ENCODE measurements around the gene AKAP9.
"Not testable (repeated sequence)": the region's sequence is repeated elsewhere in the genome, so short reads cannot be mapped to it uniquely, and the experiment has no call there.

The AKAP9 gene

DNA sequence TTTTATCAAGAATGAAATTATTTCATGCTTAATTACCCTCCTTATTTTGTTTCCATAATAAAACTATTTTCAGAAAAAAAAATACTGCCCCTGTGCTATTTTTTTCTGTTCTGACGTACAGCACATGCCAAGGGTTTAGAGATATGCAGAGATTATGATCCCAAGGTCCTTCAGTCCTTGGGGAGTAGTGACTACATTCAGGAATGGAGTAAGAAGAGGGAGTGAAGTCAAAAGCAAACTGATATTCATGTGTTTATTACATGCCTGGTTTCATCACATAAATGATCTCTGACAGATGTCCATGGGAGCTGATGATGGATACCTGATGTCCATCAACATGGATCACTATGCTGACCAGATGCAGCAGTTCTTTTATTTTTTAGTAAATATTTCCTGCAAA is 17.2 kb downstream of the AKAP9 start:
- Mint-ChIP-seq H3K36me3 (ENCODE audit: low read depth) (no peaks in the 10 kb centered on the region), H3K27me3 (ENCODE audit: low read depth) (no peaks in the 10 kb centered on the region), H3K4me1 (ENCODE audit: low read depth) (peaks cover 6% of the 10 kb centered on the region), H3K27ac (no peak overlapping the region), H3K4me3 (no peak overlapping the region), H3K9me3 (no peaks in the 10 kb centered on the region)
- DNase-seq (ENCODE audit: low spot score) = no peak

DNA sequence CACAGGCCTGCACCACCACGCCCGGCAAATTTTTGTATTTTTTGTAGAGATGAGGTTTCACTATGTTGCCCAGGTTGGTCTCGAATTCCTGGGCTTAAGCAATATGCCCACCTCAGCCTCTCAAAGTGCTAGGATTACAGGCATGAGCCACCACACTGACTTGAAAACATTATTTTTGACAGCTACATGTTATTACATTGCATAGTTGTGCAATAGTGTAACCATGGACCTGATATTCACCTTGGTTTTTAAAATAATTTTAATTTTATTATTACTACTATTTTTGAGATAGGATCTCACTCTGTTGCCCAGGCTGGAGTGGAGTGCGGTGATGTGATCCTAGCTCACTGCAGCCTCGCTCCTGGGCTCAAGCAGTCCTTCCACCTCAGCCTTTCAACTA is 18.4 kb downstream of the AKAP9 start:
- no peak overlapping the region for H3K4me3 Mint-ChIP-seq
- H3K27ac Mint-ChIP-seq = no peak overlapping the region
- no peaks in the 10 kb centered on the region for H3K9me3 Mint-ChIP-seq
- peaks cover 3% of the 10 kb centered on the region for H3K4me1 Mint-ChIP-seq (ENCODE audit: low read depth)
- DNase-seq (ENCODE audit: low spot score) = no peak
- no peaks in the 10 kb centered on the region for H3K36me3 Mint-ChIP-seq (ENCODE audit: low read depth)
- no peaks in the 10 kb centered on the region for H3K27me3 Mint-ChIP-seq (ENCODE audit: low read depth)

DNA sequence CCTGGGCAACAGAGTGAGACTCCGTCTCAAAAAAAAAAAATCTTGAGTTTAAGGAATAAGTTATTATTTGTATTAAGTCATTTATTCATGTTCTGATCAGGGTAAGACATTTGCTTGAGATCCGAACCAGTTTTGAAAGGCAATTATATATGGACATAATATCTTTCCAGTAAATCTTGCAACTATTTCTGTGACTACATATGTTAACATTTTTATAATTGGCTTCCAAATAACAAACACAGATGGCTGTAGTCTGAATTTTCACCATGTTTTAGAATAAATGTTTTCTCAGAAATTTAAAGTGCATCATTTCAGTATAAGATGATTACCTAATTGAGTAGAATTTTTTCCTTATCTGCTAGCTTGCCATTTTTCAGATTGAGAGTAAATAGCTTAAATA is 21.2 kb downstream of the AKAP9 start:
- H3K27me3 Mint-ChIP-seq (ENCODE audit: low read depth) = no peaks in the 10 kb centered on the region
- no peak overlapping the region for H3K4me3 Mint-ChIP-seq
- H3K27ac Mint-ChIP-seq = no peak overlapping the region
- H3K4me1 Mint-ChIP-seq (ENCODE audit: low read depth) = peaks cover 2% of the 10 kb centered on the region
- H3K9me3 Mint-ChIP-seq = no peaks in the 10 kb centered on the region
- no peaks in the 10 kb centered on the region for H3K36me3 Mint-ChIP-seq (ENCODE audit: low read depth)
- no peak for DNase-seq (ENCODE audit: low spot score)

DNA sequence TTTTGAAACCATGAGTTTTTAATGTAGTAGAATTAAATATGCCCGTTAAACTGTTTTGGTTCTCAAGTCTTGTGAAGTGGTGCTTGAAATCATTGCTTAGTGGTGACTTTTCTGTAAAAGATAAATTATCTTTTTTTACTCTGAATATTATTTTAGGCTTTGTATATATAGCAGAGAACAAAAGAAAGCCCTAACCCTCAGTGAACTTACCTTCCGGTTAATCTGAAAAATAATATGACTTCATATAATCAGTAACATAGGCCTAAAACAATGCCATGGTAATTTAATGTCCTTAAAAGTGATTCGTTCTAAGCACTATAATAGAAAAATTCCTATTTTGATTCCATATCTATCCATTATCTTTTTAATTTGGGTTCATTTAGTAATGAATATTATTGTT is 21.8 kb downstream of the AKAP9 start:
- Mint-ChIP-seq H3K4me3 (no peak overlapping the region), H3K27ac (no peak overlapping the region), H3K9me3 (no peaks in the 10 kb centered on the region), H3K4me1 (ENCODE audit: low read depth) (peaks cover 2% of the 10 kb centered on the region), H3K27me3 (ENCODE audit: low read depth) (no peaks in the 10 kb centered on the region), H3K36me3 (ENCODE audit: low read depth) (no peaks in the 10 kb centered on the region)
- no peak for DNase-seq (ENCODE audit: low spot score)

DNA sequence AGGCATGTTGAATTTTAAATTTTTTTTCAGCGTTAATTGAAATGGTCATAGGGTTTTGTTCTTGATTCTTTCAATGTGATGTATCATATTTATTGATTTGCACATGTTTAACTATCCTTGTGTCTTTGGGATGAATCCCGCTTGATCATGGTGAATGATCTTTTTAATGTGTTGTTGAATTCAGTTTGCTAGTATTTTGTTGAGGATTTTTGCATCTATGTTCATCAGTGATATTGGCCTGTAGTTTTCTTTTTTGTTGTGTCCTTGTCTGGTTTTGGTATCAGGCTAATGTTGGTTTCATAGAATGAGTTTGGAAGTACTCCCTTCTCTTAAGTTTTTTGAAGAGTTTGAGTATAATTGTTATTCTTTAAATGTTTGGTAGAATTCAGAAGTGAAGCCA is 26.9 kb downstream of the AKAP9 start:
- not testable (repeated sequence) for H3K4me1 Mint-ChIP-seq (ENCODE audit: low read depth); H3K36me3 Mint-ChIP-seq (ENCODE audit: low read depth); DNase-seq (ENCODE audit: low spot score); H3K9me3 Mint-ChIP-seq; H3K27ac Mint-ChIP-seq; H3K27me3 Mint-ChIP-seq (ENCODE audit: low read depth); H3K4me3 Mint-ChIP-seq

DNA sequence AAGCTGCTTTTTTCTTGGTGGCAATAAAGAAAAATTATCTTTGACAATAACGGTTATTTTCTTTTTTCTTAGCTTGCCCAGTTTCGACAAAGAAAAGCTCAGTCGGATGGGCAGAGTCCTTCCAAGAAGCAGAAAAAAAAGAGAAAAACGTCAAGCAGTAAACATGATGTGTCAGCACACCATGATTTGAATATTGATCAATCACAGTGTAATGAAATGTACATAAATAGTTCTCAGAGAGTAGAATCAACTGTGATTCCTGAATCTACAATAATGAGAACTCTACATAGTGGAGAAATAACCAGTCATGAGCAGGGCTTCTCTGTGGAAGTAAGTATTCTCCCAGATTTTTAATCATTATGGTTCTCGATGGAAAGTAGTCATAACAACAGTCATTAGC is 33.0 kb downstream of the AKAP9 start:
- Mint-ChIP-seq H3K27ac (no peak overlapping the region), H3K27me3 (ENCODE audit: low read depth) (no peaks in the 10 kb centered on the region)

DNA sequence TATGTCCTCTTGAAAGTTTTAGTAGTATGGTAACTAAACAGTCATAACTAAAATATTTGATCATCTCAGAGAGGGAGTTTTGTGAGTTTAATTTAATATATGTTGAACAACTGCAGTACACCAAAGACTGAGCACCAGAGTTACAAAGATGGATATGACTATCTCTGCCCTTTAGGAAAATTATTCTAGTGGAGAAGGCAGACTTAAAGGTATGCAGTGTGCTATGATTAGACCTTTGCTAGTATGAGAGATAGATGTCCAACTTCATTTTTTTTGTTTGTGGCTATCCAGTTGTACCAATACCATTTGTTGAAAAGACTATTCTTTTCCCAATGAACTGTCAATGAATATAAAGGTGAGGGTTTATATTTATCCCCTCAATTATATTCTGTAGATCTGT is 33.4 kb downstream of the AKAP9 start:
- no peaks in the 10 kb centered on the region for H3K27me3 Mint-ChIP-seq (ENCODE audit: low read depth)
- peaks cover 5% of the 10 kb centered on the region for H3K36me3 Mint-ChIP-seq (ENCODE audit: low read depth)
- H3K4me3 Mint-ChIP-seq = no peak overlapping the region
- no peak for DNase-seq (ENCODE audit: low spot score)
- no peak overlapping the region for H3K27ac Mint-ChIP-seq
- peaks cover 2% of the 10 kb centered on the region for H3K4me1 Mint-ChIP-seq (ENCODE audit: low read depth)
- no peaks in the 10 kb centered on the region for H3K9me3 Mint-ChIP-seq

More for the DNA sequence above, 33.0 kb downstream of the AKAP9 start:
- DNase-seq (ENCODE audit: low spot score) = no peak
- Mint-ChIP-seq H3K9me3 (no peaks in the 10 kb centered on the region), H3K4me3 (no peak overlapping the region), H3K36me3 (ENCODE audit: low read depth) (peaks cover 5% of the 10 kb centered on the region), H3K4me1 (ENCODE audit: low read depth) (peaks cover 2% of the 10 kb centered on the region)

DNA sequence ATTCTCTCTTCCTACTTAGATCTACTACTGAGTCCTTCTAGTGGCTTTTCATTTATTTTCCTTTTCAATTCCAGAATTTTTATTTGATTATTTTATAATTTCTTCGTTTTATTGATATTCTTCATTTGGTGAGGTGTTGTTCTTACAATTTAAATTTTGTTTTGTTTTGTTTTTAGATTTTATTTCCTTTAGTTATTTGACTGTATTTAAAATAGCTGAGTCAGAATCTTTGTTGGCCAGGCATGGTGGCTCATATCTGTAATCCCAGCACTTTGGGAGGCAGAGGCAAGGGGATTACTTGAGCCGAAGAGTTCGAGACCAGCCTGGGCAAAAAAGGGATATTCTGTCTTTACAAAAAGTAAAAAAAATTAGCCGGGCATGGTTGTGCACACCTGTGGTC is 36.1 kb downstream of the AKAP9 start:
- H3K4me3 Mint-ChIP-seq = no peak overlapping the region
- no peaks in the 10 kb centered on the region for H3K9me3 Mint-ChIP-seq
- peaks cover 11% of the 10 kb centered on the region for H3K36me3 Mint-ChIP-seq (ENCODE audit: low read depth)
- no peak overlapping the region for H3K27ac Mint-ChIP-seq
- peaks cover 2% of the 10 kb centered on the region for H3K4me1 Mint-ChIP-seq (ENCODE audit: low read depth)
- H3K27me3 Mint-ChIP-seq (ENCODE audit: low read depth) = no peaks in the 10 kb centered on the region
- no peak for DNase-seq (ENCODE audit: low spot score)

DNA sequence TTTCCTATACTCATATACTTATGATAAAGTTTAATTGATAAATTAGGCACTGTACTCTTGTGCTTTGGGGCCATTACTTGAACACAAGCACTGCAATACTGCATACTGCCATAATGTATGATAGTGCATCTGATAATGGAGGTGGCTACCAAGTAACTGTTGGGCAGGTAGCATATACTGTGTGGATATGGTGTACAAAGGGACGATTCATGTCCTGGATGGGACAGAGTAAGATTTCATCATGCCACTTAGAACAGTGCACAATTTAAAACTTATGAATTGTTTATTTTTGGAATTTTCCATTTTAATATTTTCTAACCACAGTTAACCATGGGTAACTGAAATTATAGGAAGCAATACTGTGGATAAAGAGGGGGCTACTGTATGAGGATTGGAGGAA is 38.9 kb downstream of the AKAP9 start:
- no peak for DNase-seq (ENCODE audit: low spot score)
- H3K9me3 Mint-ChIP-seq = peaks cover 18% of the 10 kb centered on the region
- no peak overlapping the region for H3K27ac Mint-ChIP-seq
- no peaks in the 10 kb centered on the region for H3K27me3 Mint-ChIP-seq (ENCODE audit: low read depth)
- peaks cover 11% of the 10 kb centered on the region for H3K4me1 Mint-ChIP-seq (ENCODE audit: low read depth)
- peaks cover 37% of the 10 kb centered on the region for H3K36me3 Mint-ChIP-seq (ENCODE audit: low read depth)
- H3K4me3 Mint-ChIP-seq = no peak overlapping the region

DNA sequence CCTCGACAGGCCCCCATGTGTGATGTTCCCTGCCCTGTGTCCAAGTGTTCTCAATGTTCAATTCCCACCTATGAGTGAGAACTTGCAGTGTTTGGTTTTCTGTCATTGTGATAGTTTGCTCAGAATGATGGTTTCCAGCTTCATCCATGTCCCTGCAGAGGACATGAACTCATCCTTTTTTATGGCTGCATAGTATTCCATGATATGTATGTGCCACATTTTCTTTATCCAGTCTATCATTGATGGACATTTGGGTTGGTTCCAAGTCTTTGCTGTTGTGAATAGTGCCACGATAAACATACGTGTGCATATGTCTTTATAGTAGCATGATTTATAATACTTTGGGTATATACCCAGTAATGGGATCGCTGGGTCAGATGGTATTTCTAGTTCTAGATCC is 41.7 kb downstream of the AKAP9 start:
- Mint-ChIP-seq H3K36me3 (ENCODE audit: low read depth) (peaks cover 47% of the 10 kb centered on the region), H3K4me1 (ENCODE audit: low read depth) (peaks cover 17% of the 10 kb centered on the region), H3K9me3 (peaks cover 18% of the 10 kb centered on the region)
- H3K4me3 Mint-ChIP-seq; DNase-seq (ENCODE audit: low spot score); H3K27me3 Mint-ChIP-seq (ENCODE audit: low read depth); H3K27ac Mint-ChIP-seq: not testable (repeated sequence)

DNA sequence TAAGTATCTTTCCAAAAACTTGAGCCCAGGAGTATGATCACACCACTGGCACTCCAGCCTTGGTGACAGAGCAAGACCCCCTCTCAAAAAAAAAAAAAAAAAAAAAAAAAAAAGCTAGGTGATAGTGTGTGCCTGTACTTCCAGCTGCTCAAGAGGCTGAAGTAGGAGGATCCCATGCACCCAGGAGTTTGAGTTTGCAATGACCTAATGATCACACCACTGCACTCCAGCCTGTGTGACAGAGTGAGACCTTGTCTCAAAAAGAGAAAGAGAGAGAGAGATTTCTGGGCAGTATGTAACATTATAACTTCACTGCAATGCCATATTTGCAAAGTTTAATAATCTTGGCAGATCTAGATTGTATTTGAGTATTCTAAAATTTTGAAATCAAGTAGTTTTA is 47.6 kb downstream of the AKAP9 start:
- peaks cover 18% of the 10 kb centered on the region for H3K4me1 Mint-ChIP-seq (ENCODE audit: low read depth)
- no peak overlapping the region for H3K27ac Mint-ChIP-seq
- peaks cover 5% of the 10 kb centered on the region for H3K9me3 Mint-ChIP-seq
- H3K36me3 Mint-ChIP-seq (ENCODE audit: low read depth) = peaks cover 33% of the 10 kb centered on the region
- H3K27me3 Mint-ChIP-seq (ENCODE audit: low read depth) = no peaks in the 10 kb centered on the region
- H3K4me3 Mint-ChIP-seq = no peak overlapping the region
- no peak for DNase-seq (ENCODE audit: low spot score)

DNA sequence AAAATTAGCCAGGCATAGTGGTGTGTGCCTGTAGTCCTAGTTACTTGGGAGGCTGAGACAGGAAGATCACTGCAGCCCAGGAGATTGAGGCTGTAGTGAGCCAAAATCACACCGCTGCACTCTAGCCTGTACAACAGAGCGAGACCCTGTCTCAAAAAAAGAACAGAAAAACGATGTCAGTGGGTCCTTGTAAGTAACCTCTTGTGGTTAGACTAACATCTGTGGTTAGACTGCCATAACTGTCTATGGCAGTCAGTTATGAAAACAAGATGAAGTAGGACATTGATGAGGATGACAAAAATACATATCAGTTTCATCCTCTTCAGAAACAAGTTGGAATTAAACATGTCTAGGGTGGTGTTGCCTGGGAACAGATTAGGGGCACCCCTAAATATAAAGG is 53.3 kb downstream of the AKAP9 start:
- Mint-ChIP-seq H3K9me3 (no peaks in the 10 kb centered on the region), H3K36me3 (ENCODE audit: low read depth) (peaks cover 31% of the 10 kb centered on the region), H3K4me3 (no peak overlapping the region), H3K27ac (no peak overlapping the region), H3K4me1 (ENCODE audit: low read depth) (peaks cover 16% of the 10 kb centered on the region), H3K27me3 (ENCODE audit: low read depth) (no peaks in the 10 kb centered on the region)
- DNase-seq (ENCODE audit: low spot score) = no peak

DNA sequence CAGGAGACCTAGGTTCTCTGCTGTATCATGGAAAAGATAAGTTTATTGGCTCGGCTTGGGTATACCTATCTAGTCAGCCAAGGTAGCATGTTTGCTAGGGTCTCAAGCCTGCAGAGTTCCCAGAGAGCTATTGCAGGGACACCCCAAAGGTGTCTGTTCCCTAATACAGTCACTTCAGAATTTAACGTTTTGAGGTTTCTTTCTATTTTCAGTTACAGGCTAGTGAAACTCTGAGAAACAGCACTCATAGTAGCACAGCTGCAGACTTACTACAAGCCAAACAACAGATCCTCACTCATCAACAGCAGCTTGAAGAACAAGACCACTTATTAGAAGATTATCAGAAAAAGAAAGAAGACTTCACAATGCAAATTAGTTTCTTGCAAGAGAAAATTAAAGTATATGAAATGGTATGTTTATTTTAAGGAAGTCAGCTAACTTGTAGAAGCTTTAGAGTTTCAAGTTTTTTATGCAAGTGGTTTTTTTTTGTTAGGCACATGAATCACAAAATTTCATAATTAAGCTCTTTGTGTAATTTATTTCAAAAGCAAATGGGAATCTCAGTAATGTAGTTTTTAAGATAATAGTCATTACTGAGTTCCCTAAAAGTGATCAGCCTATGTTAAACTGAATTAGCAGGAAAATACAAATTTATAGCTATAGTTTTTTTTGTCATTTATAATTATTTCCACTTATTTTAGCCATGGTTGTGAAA is 54.9 kb downstream of the AKAP9 start:
- Mint-ChIP-seq H3K27me3 (ENCODE audit: low read depth) (no peaks in the 10 kb centered on the region), H3K36me3 (ENCODE audit: low read depth) (peaks cover 35% of the 10 kb centered on the region), H3K27ac (no peak overlapping the region), H3K4me1 (ENCODE audit: low read depth) (peaks cover 16% of the 10 kb centered on the region), H3K4me3 (no peak overlapping the region), H3K9me3 (no peaks in the 10 kb centered on the region)
- no peak for DNase-seq (ENCODE audit: low spot score)

DNA sequence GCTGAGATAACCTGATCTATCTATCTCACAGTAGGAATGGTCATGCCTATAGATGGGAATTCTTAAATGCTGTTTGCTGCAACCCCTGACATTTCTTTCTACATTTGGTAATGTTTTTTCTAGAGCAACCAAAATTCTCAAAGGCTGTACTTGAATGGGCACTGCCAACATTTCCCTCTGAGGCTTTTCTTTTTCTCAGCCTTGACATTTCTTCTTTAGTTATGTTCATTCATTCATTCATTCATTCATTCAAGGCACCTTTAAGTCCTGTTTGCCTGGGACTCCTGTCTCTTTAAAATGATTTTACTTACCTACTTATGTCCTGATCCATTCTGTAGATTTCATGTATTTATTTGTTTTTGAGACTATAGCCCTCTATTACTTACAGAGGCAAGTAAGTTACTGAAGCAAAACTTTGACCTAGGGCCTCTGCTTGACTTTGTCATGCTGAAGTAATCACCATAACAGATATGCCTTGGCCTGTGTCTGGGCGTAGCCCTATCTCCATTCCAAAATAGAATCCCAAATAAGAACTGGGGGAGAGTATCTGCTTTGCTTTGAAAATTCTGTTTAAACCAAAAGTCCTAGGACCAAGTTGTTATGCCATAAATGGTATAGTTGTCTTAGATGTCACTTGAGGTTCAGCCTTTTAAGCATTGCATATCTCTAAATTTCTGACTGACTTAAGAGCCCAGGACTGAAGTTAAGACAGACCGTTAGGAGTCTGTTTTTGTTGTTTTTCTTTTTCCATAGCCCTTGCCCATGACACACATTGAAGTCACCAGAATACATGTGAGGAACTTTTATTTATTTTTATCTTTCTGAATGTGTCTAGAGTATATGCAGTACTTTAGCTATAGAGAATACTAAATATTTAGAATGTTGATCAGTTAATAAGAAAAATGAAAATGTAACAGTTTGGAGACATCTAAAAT is 59.2 kb downstream of the AKAP9 start:
- DNase-seq (ENCODE audit: low spot score) = no peak
- H3K4me1 Mint-ChIP-seq (ENCODE audit: low read depth) = peaks cover 7% of the 10 kb centered on the region
- no peak overlapping the region for H3K4me3 Mint-ChIP-seq
- H3K27me3 Mint-ChIP-seq (ENCODE audit: low read depth) = no peaks in the 10 kb centered on the region
- no peak overlapping the region for H3K27ac Mint-ChIP-seq
- H3K36me3 Mint-ChIP-seq (ENCODE audit: low read depth) = peaks cover 48% of the 10 kb centered on the region
- H3K9me3 Mint-ChIP-seq = no peaks in the 10 kb centered on the region
